Endodermal cell (in vitro differentiated cells): ENCODE measurements around the gene CCK. TPM values are rescaled to one million over a fixed set of nuclear protein-coding genes. Genes with fewer than 3 reads are reported as not detected.

ENCODE experiments used
- DNase-seq: peaks from one replicate; pipeline ENCODE4 v3.0.0-alpha.2; 2017
- H3K27ac ChIP-seq: 2 replicates; pipeline ENCODE4 v1.5.1; 2013; ENCODE audit warnings: mild to moderate bottlenecking, low read depth, low read length, moderate library complexity
- H3K27me3 ChIP-seq: 2 replicates; pipeline ENCODE4 v1.6.1; 2013; ENCODE audit warnings: mild to moderate bottlenecking, low read length, moderate library complexity; ENCODE audit not compliant: insufficient read depth, control insufficient read depth, poor library complexity, severe bottlenecking
- H3K36me3 ChIP-seq: 2 replicates; pipeline ENCODE4 v1.7.0; 2013; ENCODE audit warnings: mild to moderate bottlenecking, low read length, moderate library complexity; ENCODE audit not compliant: control insufficient read depth, insufficient read depth
- H3K4me1 ChIP-seq: one replicate; pipeline ENCODE4 v1.7.0; 2013; ENCODE audit warnings: low read length; ENCODE audit not compliant: control insufficient read depth, insufficient read depth
- H3K4me3 ChIP-seq: 2 replicates; pipeline ENCODE4 v1.5.1; 2013; ENCODE audit warnings: mild to moderate bottlenecking, low read length, moderate library complexity
- H3K9ac ChIP-seq: 2 replicates; pipeline ENCODE4 v1.6.1; 2013; ENCODE audit warnings: mild to moderate bottlenecking, low read length, moderate library complexity; ENCODE audit not compliant: poor library complexity, severe bottlenecking; ENCODE audit errors: extremely low read depth
- H3K9me3 ChIP-seq: 2 replicates; pipeline ENCODE4 v1.6.1; 2013; ENCODE audit warnings: mild to moderate bottlenecking, low read length, moderate library complexity; ENCODE audit not compliant: control insufficient read depth
- H3K27ac Mint-ChIP-seq: 2 replicates; pipeline ENCODE4 v1.8.0; 2020; ENCODE audit warnings: mixed read lengths
- H3K27me3 Mint-ChIP-seq: 2 replicates; pipeline ENCODE4 v1.8.0; 2021; ENCODE audit warnings: mild to moderate bottlenecking, mixed read lengths; ENCODE audit not compliant: insufficient read depth
- H3K36me3 Mint-ChIP-seq: 2 replicates; pipeline ENCODE4 v1.8.0; 2020; ENCODE audit warnings: low read depth, mixed read lengths
- H3K4me1 Mint-ChIP-seq: 2 replicates; pipeline ENCODE4 v1.8.0; 2020; ENCODE audit warnings: mixed read lengths
- H3K4me3 Mint-ChIP-seq: 2 replicates; pipeline ENCODE4 v1.8.0; 2020; ENCODE audit warnings: mild to moderate bottlenecking, moderate library complexity, mixed read lengths
- H3K9me3 Mint-ChIP-seq: 2 replicates; pipeline ENCODE4 v1.8.0; 2020; ENCODE audit warnings: mild to moderate bottlenecking, mixed read lengths
- WGBS, 2 experiments: methylation state at CpG; one replicate each; pipeline versions ENCODE4 v1.1.5 to v1.1.7; 2013; ENCODE audit warnings: missing lambda C conversion rate in 2 of 2, mixed read lengths in 1 of 2; ENCODE audit not compliant: insufficient coverage in 1 of 2, insufficient read length in 1 of 2; 5-methylcytosine and 5-hydroxymethylcytosine counted together
- total RNA-seq, 2 donors: library from RNA; stranded (reverse); fragmentation: NEBNext Ultra II Directional in 1 of 2; extraction: Animal tissue kit (Norgen Biotek cat#: 25700) in 1 of 2; gene quantifications; 2 replicates in 1 of 2; 3 replicates in 1 of 2; pipeline ENCODE4 v1.2.1, GENCODE V29; 2021
- TF ChIP-seq, protein P1 (sequence below): fragments of 200-600 bp; sonication (generic); conservative IDR thresholded peaks from 2 replicates; pipeline ENCODE4 v1.5.0; 2021; ENCODE audit warnings: antibody characterized with exemption, mild to moderate bottlenecking

Gene CCK
- total RNA-seq, 2 donors from 2014 or later: 0.64 to 0.97 TPM

GRCh38 chr3:42306499-42306898 lies 40.5 kb upstream of the CCK start:
- H3K4me1 ChIP-seq: no peaks in the 10 kb centered on the region
- no peak overlapping the region for H3K27ac Mint-ChIP-seq
- TF ChIP-seq, protein P1, sequence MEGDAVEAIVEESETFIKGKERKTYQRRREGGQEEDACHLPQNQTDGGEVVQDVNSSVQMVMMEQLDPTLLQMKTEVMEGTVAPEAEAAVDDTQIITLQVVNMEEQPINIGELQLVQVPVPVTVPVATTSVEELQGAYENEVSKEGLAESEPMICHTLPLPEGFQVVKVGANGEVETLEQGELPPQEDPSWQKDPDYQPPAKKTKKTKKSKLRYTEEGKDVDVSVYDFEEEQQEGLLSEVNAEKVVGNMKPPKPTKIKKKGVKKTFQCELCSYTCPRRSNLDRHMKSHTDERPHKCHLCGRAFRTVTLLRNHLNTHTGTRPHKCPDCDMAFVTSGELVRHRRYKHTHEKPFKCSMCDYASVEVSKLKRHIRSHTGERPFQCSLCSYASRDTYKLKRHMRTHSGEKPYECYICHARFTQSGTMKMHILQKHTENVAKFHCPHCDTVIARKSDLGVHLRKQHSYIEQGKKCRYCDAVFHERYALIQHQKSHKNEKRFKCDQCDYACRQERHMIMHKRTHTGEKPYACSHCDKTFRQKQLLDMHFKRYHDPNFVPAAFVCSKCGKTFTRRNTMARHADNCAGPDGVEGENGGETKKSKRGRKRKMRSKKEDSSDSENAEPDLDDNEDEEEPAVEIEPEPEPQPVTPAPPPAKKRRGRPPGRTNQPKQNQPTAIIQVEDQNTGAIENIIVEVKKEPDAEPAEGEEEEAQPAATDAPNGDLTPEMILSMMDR: no peak
- no peak overlapping the region for H3K4me3 ChIP-seq
- no peaks in the 10 kb centered on the region for H3K36me3 ChIP-seq
- no peak for DNase-seq
- H3K36me3 Mint-ChIP-seq: no peaks in the 10 kb centered on the region
- H3K27me3 ChIP-seq: no peaks in the 10 kb centered on the region
- WGBS, 2 experiments: 78% methylated on average over 2 of the region's 2 CpGs; no CpG with 5 or more reads in 1 of the 2 experiments
- H3K4me1 Mint-ChIP-seq: no peaks in the 10 kb centered on the region
- no peak overlapping the region for H3K27ac ChIP-seq
- H3K27me3 Mint-ChIP-seq: peaks cover 14% of the 10 kb centered on the region
- no peaks in the 10 kb centered on the region for H3K9me3 ChIP-seq
- peaks cover 2% of the 10 kb centered on the region for H3K9me3 Mint-ChIP-seq
- H3K9ac ChIP-seq: no peak overlapping the region
- no peak overlapping the region for H3K4me3 Mint-ChIP-seq

DNA sequence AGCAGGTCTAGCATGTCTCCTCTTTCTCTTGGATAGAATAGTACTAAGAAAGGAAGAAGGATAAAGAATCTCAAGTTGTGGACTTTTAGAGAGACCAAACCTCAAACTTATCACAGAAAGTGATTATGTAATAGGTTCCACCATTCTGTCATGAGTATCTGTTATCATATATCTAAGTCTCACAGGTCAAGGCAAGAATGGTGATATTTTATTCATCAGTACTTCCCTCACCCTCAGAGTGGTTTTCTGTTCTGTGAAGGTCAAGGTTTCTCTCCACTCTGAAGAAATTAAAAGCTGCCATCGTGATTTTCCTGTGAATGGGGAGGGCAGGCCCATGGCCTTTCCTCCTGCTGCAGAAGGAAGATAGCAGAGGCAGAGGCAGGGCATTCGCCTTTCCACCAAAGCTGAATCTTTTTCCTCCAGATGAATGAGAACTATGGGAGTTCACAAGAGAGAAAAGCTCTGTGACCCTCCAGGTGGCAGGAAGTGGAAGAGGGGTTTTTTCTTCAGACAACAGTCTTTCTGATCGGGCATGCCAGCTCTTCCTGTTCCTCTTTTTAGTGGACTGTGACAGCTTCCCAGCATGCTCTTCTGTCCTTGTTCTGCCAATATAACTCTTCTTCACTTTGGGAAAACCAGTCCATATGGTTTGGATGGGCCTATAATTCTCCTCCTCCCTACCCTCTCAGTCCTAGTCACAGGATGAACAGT lies 37.1 kb upstream of the CCK start:
- TF ChIP-seq, protein P1: no peak
- Histone ChIP-seq H3K36me3 (no peaks in the 10 kb centered on the region), H3K9me3 (no peaks in the 10 kb centered on the region), H3K4me3 (no peak overlapping the region), H3K9ac (no peak overlapping the region), H3K4me1 (no peaks in the 10 kb centered on the region), H3K27me3 (peaks cover 6% of the 10 kb centered on the region), H3K27ac (no peak overlapping the region)
- WGBS, 2 experiments: 88 to 95% methylated on average over 2 to 3 of the region's 3 CpGs
- Mint-ChIP-seq H3K4me1 (no peaks in the 10 kb centered on the region), H3K27ac (no peak overlapping the region), H3K4me3 (no peak overlapping the region), H3K9me3 (no peaks in the 10 kb centered on the region), H3K36me3 (no peaks in the 10 kb centered on the region), H3K27me3 (peaks cover 21% of the 10 kb centered on the region)
- DNase-seq: no peak

- TF ChIP-seq, protein P1: no peak
- no peak overlapping the region for H3K27ac ChIP-seq
- no peaks in the 10 kb centered on the region for H3K9me3 Mint-ChIP-seq
- H3K36me3 Mint-ChIP-seq: no peaks in the 10 kb centered on the region
- no peaks in the 10 kb centered on the region for H3K4me1 ChIP-seq
- H3K27ac Mint-ChIP-seq: no peak overlapping the region
- peaks cover 6% of the 10 kb centered on the region for H3K27me3 ChIP-seq
- 67 to 91% methylated on average over 1 to 4 of the region's 4 CpGs for WGBS, 2 experiments
- H3K36me3 ChIP-seq: no peaks in the 10 kb centered on the region
- no peak for DNase-seq
- H3K27me3 Mint-ChIP-seq: peaks cover 21% of the 10 kb centered on the region
- H3K9me3 ChIP-seq: no peaks in the 10 kb centered on the region
- H3K4me3 ChIP-seq: no peak overlapping the region
- no peaks in the 10 kb centered on the region for H3K4me1 Mint-ChIP-seq
- H3K4me3 Mint-ChIP-seq: no peak overlapping the region
- no peak overlapping the region for H3K9ac ChIP-seq
These were observed 35.6 kb upstream of the CCK start for GRCh38 chr3:42301446-42302175.
